ENCODE data around the gene AMACR.

DNA sequence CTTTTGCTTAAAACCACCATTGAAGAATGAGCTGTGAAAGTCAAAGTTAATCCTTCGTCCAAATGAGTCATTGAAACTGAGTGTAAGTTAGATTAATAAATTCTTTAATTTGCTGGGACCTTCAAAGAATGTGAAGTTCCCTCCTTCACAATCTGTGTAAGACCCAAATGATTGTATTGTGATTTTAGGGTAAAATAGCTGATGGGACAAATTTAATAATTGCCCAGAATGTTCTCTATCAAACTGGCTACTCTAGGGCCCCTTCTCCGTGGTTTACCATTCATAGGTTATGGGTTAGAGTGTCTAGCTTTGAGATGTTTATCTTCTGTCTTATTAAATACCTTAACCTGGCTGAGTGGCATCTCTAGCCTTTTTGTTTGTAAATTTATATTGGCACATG is 23.3 kb upstream of the AMACR start:
- TF ChIP-seq, protein P1, sequence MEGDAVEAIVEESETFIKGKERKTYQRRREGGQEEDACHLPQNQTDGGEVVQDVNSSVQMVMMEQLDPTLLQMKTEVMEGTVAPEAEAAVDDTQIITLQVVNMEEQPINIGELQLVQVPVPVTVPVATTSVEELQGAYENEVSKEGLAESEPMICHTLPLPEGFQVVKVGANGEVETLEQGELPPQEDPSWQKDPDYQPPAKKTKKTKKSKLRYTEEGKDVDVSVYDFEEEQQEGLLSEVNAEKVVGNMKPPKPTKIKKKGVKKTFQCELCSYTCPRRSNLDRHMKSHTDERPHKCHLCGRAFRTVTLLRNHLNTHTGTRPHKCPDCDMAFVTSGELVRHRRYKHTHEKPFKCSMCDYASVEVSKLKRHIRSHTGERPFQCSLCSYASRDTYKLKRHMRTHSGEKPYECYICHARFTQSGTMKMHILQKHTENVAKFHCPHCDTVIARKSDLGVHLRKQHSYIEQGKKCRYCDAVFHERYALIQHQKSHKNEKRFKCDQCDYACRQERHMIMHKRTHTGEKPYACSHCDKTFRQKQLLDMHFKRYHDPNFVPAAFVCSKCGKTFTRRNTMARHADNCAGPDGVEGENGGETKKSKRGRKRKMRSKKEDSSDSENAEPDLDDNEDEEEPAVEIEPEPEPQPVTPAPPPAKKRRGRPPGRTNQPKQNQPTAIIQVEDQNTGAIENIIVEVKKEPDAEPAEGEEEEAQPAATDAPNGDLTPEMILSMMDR (IDR thresholded peaks at IDR 0.05), result no peak
- no peak for TF ChIP-seq POLR2A (IDR thresholded peaks at IDR 0.05)

All from esophagus squamous epithelium (tissue), 4 donors.